SK-N-MC (cell line): ENCODE data around the gene ITGA3.

Experiments
- EZH2 ChIP-seq: fragments of 200-600 bp; sonication (generic); IDR thresholded peaks from one replicate; pipeline ENCODE4 v1.6.1; 2017; ENCODE audit warnings: antibody characterized with exemption
- POLR2AphosphoS5 ChIP-seq: IDR thresholded peaks from 2 replicates; pipeline ENCODE4 v1.6.1; 2012; ENCODE audit warnings: mild to moderate bottlenecking, low read depth, low read length, borderline replicate concordance

GRCh38 chr17:50056217-50056960 lies 479 bp downstream of the ITGA3 start:
- no peak for TF ChIP-seq POLR2AphosphoS5
- TF ChIP-seq EZH2: peak; percentile 53
